Measurements from ENCODE around the gene AVL9. TPM values are rescaled to one million over a fixed set of nuclear protein-coding genes. Genes with fewer than 3 reads are reported as not detected.
"Not testable (repeated sequence)": the region's sequence is repeated elsewhere in the genome, so short reads cannot be mapped to it uniquely, and the experiment has no call there.

AVL9 gene
- total RNA-seq, 4 donors from 2014 or later: 33.6 to 45.1 (median 42.3) TPM

DNA sequence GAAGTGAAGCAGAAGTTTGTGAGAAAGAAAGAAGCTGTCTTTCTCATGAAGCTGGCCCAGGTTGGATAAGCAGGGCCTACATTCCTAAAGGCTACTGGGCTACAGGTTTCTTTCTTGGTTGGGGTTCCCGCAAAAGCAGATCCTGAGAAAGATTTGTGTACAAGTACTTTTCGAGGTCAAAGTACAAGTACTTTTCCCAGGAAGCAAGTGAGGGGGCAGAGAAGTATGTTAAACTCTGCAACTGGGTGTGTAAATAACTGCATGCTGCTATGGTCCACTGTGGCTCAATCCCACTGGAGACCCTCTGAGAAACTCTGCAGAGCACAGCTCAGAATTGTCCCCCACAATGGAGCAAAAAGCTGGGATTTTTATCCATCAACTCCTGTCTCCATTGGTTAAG is 33.8 kb upstream of the AVL9 start:
- Histone ChIP-seq H3K27me3 (no peaks in the 10 kb centered on the region), H3K4me3 (replicated peaks in 1 of 3) (no peak overlapping the region), H3K27ac (no peak overlapping the region), H3K9me3 (no peaks in the 10 kb centered on the region), H3K4me1 (no peaks in the 10 kb centered on the region), H3K36me3 (no peaks in the 10 kb centered on the region)
- intact Hi-C loops (cut with DNase I): no loop called here
- TF ChIP-seq, protein P1, sequence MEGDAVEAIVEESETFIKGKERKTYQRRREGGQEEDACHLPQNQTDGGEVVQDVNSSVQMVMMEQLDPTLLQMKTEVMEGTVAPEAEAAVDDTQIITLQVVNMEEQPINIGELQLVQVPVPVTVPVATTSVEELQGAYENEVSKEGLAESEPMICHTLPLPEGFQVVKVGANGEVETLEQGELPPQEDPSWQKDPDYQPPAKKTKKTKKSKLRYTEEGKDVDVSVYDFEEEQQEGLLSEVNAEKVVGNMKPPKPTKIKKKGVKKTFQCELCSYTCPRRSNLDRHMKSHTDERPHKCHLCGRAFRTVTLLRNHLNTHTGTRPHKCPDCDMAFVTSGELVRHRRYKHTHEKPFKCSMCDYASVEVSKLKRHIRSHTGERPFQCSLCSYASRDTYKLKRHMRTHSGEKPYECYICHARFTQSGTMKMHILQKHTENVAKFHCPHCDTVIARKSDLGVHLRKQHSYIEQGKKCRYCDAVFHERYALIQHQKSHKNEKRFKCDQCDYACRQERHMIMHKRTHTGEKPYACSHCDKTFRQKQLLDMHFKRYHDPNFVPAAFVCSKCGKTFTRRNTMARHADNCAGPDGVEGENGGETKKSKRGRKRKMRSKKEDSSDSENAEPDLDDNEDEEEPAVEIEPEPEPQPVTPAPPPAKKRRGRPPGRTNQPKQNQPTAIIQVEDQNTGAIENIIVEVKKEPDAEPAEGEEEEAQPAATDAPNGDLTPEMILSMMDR (IDR thresholded peaks at IDR 0.05): no peak
- no peak for TF ChIP-seq POLR2A (IDR thresholded peaks at IDR 0.05)
- no peak for DNase-seq
- WGBS, 2 donors: 71 to 88% methylated on average over 2 of the region's 2 CpGs

DNA sequence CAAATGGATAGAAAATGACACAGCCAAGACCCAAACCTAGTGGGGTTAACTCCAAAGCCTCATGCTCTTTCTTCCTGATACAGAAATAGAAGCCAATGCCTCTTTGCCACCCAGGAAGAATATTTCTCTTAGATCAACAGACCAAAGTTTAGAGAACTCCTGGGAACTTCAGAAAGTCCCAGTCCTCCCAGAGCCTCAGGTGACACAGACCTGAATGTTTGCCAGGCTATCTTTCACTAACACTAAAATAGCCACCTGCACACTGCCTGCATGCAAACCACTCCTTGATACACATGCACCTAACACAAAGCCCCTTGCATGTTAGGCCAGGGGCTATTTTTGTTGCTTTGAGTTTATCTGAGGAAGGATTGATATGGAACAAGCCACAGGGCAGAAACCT is 32.8 kb upstream of the AVL9 start:
- Histone ChIP-seq H3K36me3 (no peaks in the 10 kb centered on the region), H3K4me1 (no peaks in the 10 kb centered on the region), H3K4me3 (replicated peaks in 1 of 3) (no peak overlapping the region), H3K9me3 (no peaks in the 10 kb centered on the region), H3K27ac (no peak overlapping the region), H3K27me3 (no peaks in the 10 kb centered on the region)
- intact Hi-C loops (cut with DNase I): no loop called here
- DNase-seq: no peak
- no peak for TF ChIP-seq POLR2A (IDR thresholded peaks at IDR 0.05)
- TF ChIP-seq, protein P1 (IDR thresholded peaks at IDR 0.05): no peak

DNA sequence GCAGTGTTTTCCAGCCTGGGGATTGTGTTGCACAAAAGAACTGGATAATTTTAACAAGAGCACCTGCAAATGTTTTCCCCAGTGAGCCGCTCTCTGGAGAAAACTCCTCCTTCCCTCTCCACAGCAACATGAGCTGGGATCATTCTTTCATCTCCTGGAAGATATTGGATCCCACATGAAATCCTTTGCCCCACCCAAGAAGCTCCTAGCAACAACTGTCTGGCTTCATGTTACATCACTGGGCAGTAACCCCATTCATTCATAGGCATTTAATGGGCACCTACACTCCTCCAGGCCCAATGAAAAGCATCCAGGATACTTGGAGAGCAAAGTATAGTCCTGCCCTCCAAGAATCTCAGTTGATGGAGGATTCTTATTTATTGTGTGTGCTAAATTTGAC is 32.3 kb upstream of the AVL9 start:
- intact Hi-C loops (cut with DNase I): no loop called here
- Histone ChIP-seq H3K27ac (no peak overlapping the region), H3K9me3 (no peaks in the 10 kb centered on the region), H3K4me1 (no peaks in the 10 kb centered on the region), H3K27me3 (no peaks in the 10 kb centered on the region), H3K36me3 (no peaks in the 10 kb centered on the region), H3K4me3 (replicated peaks in 1 of 3) (no peak overlapping the region)
- no peak for DNase-seq
- TF ChIP-seq POLR2A (IDR thresholded peaks at IDR 0.05): no peak
- TF ChIP-seq, protein P1 (IDR thresholded peaks at IDR 0.05): no peak
- 85 to 86% methylated on average over 1 of the region's 1 CpG for WGBS, 2 donors

DNA sequence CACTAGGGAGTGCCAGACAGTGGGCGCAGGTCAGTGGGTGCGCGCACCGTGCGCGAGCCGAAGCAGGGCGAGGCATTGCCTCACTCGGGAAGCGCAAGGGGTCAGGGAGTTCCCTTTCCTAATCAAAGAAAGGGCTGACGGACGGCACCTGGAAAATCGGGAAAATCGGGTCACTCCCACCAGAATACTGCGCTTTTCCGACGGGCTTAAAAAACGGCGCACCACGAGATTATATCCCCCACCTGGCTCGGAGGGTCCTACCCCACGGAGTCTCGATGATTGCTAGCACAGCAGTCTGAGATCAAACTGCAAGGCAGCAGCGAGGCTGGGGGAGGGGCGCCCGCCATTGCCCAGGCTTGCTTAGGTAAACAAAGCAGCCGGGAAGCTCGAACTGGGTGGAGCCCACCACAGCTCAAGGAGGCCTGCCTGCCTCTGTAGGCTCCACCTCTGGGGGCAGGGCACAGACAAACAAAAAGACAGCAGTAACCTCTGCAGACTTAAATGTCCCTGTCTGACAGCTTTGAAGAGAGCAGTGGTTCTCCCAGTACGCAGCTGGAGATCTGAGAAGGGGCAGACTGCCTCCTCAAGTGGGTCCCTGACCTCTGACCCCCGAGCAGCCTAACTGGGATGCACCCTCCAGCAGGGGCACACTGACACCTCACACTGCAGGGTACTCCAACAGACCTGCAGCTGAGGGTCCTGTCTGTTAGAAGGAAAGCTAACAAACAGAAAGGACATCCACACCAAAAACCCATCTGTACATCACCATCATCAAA is 30.5 kb upstream of the AVL9 start:
- H3K9me3 ChIP-seq; DNase-seq; H3K36me3 ChIP-seq; H3K27ac ChIP-seq; H3K4me3 ChIP-seq (replicated peaks in 1 of 3); H3K27me3 ChIP-seq; H3K4me1 ChIP-seq; intact Hi-C loops (cut with DNase I): not testable (repeated sequence)
- 86% methylated on average over 11 to 17 of the region's 30 CpGs for WGBS, 2 donors

DNA sequence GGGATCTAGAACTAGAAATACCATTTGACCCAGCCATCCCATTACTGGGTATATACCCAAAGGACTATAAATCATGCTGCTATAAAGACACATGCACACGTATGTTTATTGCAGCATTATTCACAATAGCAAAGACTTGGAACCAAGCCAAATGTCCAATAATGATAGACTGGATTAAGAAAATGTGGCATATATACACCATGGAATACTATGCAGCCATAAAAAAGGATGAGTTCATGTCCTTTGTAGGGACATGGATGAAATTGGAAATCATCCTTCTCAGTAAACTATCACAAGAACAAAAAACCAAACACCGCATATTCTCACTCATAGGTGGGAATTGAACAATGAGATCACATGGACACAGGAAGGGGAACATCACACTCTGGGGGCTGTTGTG is 25.3 kb upstream of the AVL9 start:
- H3K4me1 ChIP-seq; H3K27me3 ChIP-seq; DNase-seq; H3K27ac ChIP-seq; H3K4me3 ChIP-seq (replicated peaks in 1 of 3); intact Hi-C loops (cut with DNase I); H3K9me3 ChIP-seq; H3K36me3 ChIP-seq: not testable (repeated sequence)
- 67 to 100% methylated on average over 1 of the region's 2 CpGs for WGBS, 2 donors

DNA sequence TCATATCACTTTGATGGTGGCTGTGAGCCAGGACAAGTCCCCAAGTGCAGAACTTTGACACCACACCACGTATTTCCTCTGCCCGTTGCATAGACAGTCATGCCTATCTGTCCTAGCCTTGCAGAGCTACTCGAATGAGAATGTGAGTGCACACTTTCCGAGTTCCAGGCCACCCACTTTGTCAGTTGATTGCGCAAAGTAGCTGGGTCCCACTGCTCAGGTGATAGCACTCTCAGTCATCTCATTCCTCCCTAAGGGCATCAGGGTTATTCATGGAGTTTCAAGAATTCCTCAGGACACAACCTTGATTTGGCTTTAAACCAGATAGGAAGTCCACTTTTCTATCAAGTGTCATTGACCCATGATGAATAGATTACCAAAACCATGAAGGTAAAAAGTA is 24.4 kb upstream of the AVL9 start:
- TF ChIP-seq, protein P1 (IDR thresholded peaks at IDR 0.05): no peak
- no peak for TF ChIP-seq POLR2A (IDR thresholded peaks at IDR 0.05)
- H3K9me3 ChIP-seq: no peaks in the 10 kb centered on the region
- whole genome bisulfite sequencing, 2 donors: 56 to 62% methylated on average over 5 of the region's 5 CpGs
- intact Hi-C loops (cut with DNase I): no loop called here
- DNase-seq: no peak
- H3K4me3 ChIP-seq (replicated peaks in 1 of 3): no peak overlapping the region
- H3K4me1 ChIP-seq: no peaks in the 10 kb centered on the region
- no peaks in the 10 kb centered on the region for H3K36me3 ChIP-seq
- no peaks in the 10 kb centered on the region for H3K27me3 ChIP-seq
- H3K27ac ChIP-seq: no peak overlapping the region
